HFF-Myc (cell line): ENCODE measurements around the gene CIB4.

Experiments used
- DNase-seq: peaks from one replicate; pipeline ENCODE4 v3.0.0-alpha.2; 2011; ENCODE audit warnings: low read depth; ENCODE audit errors: extremely low read depth
- H3K4me3 ChIP-seq: replicated peaks from 2 replicates; pipeline ENCODE4 v1.5.1; 2011; ENCODE audit warnings: low read depth, mild to moderate bottlenecking, control low read depth, low read length
- TF ChIP-seq, protein P1 (sequence below): IDR thresholded peaks from 2 replicates; pipeline ENCODE4 v1.5.1; 2012; ENCODE audit warnings: mild to moderate bottlenecking, low read depth, low read length, control low read depth; ENCODE audit errors: missing control alignments

The CIB4 gene

DNA sequence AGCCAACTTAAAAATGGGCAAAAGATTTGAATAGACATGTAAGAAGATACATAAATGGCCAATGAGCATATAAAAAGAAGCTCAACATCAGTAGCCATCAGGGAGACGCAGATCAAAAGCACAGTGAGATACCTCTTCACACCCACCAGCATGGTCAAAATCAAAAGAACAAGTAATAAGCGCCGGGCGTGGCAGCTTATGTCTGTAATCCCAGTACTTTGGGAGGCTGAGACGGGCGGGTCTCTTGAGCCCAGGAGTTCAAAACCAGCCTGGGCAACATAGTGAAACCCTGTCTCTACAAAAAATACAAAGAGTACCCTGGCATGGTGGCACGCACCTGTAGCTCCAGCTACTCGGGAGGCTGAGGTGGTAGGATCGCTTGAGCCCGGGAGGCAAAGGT is 4.6 kb upstream of the CIB4 start:
- TF ChIP-seq, protein P1, sequence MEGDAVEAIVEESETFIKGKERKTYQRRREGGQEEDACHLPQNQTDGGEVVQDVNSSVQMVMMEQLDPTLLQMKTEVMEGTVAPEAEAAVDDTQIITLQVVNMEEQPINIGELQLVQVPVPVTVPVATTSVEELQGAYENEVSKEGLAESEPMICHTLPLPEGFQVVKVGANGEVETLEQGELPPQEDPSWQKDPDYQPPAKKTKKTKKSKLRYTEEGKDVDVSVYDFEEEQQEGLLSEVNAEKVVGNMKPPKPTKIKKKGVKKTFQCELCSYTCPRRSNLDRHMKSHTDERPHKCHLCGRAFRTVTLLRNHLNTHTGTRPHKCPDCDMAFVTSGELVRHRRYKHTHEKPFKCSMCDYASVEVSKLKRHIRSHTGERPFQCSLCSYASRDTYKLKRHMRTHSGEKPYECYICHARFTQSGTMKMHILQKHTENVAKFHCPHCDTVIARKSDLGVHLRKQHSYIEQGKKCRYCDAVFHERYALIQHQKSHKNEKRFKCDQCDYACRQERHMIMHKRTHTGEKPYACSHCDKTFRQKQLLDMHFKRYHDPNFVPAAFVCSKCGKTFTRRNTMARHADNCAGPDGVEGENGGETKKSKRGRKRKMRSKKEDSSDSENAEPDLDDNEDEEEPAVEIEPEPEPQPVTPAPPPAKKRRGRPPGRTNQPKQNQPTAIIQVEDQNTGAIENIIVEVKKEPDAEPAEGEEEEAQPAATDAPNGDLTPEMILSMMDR = no peak
- H3K4me3 ChIP-seq = no peak overlapping the region
- no peak for DNase-seq

DNA sequence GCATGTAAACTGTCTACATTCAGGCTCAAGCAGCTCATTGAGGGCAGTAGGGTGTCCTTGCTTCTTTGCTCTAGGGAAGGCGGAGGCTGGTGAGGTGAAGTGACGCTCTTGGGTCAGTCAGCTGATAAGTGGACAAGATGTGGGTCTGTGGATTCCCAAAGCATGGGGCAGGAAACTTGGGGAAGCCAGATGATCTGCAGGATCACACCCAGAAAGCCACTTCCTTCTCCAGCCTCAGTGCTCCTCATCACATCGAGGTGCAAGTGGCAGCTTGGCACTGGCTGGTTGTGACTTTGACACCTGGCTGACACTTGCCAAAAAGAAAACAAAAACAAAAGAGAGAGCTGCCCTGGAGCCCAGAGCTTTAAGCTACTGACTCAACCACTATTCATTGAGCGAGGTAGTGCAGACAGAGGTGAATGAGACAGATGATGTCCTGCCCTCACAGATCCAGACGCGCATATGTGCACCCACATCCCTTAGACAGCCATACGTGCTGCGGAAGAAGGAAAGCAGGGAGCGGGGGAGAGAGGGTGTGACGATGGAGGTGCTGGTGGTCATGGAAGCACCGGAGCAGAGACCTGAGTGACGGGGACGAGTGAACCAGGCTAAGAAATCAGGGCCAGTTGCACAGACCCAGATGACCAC is 3.1 kb upstream of the CIB4 start:
- TF ChIP-seq, protein P1 = no peak
- DNase-seq = no peak
- no peak overlapping the region for H3K4me3 ChIP-seq

DNA sequence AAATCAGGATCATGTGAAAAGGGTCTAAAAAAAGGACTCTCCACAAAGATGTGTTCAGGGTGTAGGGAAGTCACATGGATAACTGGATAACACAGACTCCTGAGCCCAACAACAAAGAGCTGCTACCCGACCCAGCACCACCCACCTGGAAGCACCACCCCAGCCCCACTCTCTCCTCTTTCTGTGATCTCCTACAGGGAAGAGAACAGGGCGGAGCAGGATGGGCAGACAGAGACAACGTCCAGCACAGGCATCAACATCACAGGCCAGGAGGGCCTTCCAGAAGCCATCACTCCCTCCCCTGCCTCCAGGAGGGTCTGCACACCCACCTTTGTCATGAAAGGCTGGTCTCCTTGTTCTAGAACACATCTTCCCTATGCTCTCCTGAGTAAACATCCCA is 1.3 kb upstream of the CIB4 start:
- TF ChIP-seq, protein P1 = no peak
- no peak for DNase-seq
- no peak overlapping the region for H3K4me3 ChIP-seq

DNA sequence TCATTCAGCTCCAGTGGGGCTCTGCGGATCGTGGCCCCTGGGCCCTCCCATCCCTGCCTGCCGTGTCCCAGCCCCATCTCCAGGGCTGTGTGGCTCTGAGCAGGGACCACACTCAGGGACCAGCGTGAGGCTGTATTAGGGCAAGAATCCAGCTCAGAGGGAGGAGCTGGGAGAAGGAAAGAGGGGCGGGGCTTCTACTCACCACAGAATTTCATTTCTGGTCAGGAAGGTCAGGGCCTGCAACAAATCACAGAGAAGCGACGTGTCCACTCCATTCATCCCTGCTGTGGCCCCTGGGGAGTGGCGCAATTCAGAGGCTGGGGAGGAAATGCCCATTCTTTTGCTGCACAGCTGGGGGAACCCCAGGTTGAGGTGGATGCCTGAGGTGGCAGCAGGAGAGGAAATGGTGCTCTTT is 828 bp downstream of the CIB4 start:
- TF ChIP-seq, protein P1 = no peak
- DNase-seq = no peak

DNA sequence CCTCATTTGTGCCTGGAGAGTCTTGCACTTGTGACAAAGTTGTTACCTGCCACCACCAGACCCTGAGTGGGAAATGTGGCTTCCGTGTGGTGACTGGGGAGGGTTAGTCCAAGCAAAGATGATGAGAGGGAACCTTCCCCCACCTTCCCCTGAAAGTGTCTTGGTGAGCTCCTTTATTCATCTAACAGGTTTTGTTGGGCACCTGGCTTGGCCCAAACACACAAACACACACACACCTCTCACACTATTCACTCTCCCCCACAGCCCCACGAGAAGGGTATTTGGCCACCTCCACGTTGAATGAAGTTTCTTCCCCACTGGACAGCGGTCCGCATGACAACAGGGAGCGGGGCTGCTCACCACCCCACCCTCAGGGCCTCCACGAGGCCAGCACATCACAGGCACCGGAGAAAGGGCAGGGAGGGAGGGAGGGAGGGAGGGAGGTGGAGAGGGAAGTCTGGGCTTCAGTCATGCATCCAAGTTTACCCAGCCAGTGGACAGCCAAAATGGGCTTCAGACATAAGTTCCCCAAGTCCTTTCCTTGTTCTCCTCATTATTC is 1.4 kb downstream of the CIB4 start:
- TF ChIP-seq, protein P1 = no peak
- no peak overlapping the region for H3K4me3 ChIP-seq
- no peak for DNase-seq

More for the DNA sequence above, 828 bp downstream of the CIB4 start:
- H3K4me3 ChIP-seq = no peak overlapping the region

DNA sequence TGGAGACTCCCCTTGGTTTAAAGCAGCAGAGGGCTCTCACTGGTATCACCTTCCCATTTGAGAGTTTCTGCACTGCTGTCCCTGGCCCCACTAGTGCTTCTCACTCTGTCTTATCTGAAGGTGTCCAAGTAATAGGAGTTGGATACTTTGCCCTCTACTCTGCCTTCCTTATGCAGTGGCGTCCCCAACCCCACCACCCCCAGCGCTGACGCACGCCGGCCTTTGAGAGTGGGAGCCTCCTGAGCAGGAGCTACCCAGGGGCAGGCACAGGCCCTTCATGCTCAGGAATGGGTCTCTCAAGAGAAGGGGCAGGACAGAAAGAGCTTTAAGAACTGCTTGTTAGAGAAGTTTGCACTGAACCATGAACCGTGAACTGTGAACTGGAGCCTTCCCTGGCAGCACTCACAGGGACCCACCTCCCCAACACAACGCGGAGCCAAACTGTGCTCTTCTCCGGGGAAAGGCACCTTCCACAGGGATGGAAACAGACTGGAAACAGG is 3.3 kb downstream of the CIB4 start:
- H3K4me3 ChIP-seq = no peak overlapping the region
- DNase-seq = no peak
- TF ChIP-seq, protein P1 = no peak

DNA sequence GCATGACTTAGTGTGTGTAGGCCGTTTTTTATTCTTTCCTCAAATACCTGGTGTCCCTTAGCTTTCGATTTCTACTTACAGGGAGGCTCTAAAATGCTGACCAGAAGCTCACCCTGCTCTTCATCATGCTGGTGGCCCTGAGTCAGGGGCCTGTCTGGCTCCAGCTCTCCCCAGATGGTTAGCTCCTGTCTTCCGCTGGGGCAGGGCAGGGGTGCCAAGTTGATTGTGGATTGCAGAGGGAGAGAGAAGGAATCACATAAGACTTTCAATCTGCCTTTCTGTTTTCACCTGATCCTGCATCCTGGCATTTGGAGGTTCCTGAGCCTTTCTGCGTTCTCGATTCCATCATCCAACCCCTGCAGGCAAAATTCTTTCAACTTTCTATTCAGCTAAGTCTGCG is 4.2 kb downstream of the CIB4 start:
- TF ChIP-seq, protein P1 = no peak
- no peak for DNase-seq
- H3K4me3 ChIP-seq = no peak overlapping the region
